Stimulated activated CD4-positive, alpha-beta T cell treated with anti-CD3 and anti-CD28 coated beads, Interleukin-12 subunit alpha, Interleukin-12 subunit beta, amount 100 ng/mL, for 48 hours (primary cell): Measurements from ENCODE around the gene SPINK4.

Experiments used
- DNase-seq, 3 donors: peaks; one replicate each; pipeline ENCODE4 v3.0.0-alpha.2; 2020; ENCODE audit warnings: low read depth in 2 of 3, low spot score in 1 of 3

The SPINK4 gene

GRCh38 chr9:33229359-33230114 lies 10.4 kb upstream of the SPINK4 start:
- no peak for DNase-seq

GRCh38 chr9:33230756-33231622 lies 9.0 kb upstream of the SPINK4 start:
- DNase-seq = no peak

- DNase-seq = no peak
Measured at GRCh38 chr9:33231623-33231942, 8.4 kb upstream of the SPINK4 start.

GRCh38 chr9:33232815-33233214 lies 7.2 kb upstream of the SPINK4 start:
- DNase-seq = no peak

GRCh38 chr9:33233626-33234342 lies 6.2 kb upstream of the SPINK4 start:
- no peak for DNase-seq

GRCh38 chr9:33234511-33235467 lies 5.2 kb upstream of the SPINK4 start:
- no peak for DNase-seq

GRCh38 chr9:33236571-33236970 lies 3.4 kb upstream of the SPINK4 start:
- DNase-seq = no peak

- no peak for DNase-seq
Measured at GRCh38 chr9:33241298-33241697, 1.3 kb downstream of the SPINK4 start.

GRCh38 chr9:33242609-33243134 lies 2.7 kb downstream of the SPINK4 start:
- DNase-seq = no peak

- no peak for DNase-seq
Measured at GRCh38 chr9:33244137-33244784, 4.3 kb downstream of the SPINK4 start.

- no peak for DNase-seq
Measured at GRCh38 chr9:33245341-33245740, 5.4 kb downstream of the SPINK4 start.

GRCh38 chr9:33246269-33246860 lies 6.4 kb downstream of the SPINK4 start:
- no peak for DNase-seq

GRCh38 chr9:33248606-33249005 lies 8.6 kb downstream of the SPINK4 start:
- DNase-seq = no peak

GRCh38 chr9:33249087-33249658 lies 9.2 kb downstream of the SPINK4 start:
- no peak for DNase-seq

GRCh38 chr9:33249983-33250382 lies 10.0 kb downstream of the SPINK4 start:
- DNase-seq = no peak

GRCh38 chr9:33250458-33250995 lies 10.6 kb downstream of the SPINK4 start:
- DNase-seq = no peak

GRCh38 chr9:33254211-33254610 lies 14.2 kb downstream of the SPINK4 start:
- no peak for DNase-seq

GRCh38 chr9:33255014-33255413 lies 15.0 kb downstream of the SPINK4 start:
- DNase-seq = no peak

GRCh38 chr9:33255471-33255870 lies 15.5 kb downstream of the SPINK4 start:
- DNase-seq = no peak
